ENCODE data around the gene LOXL3.

The LOXL3 gene

GRCh38 chr2:74504591-74504990, 49.2 kb downstream of the LOXL3 start:
- no peak for DNase-seq

GRCh38 chr2:74503506-74504475, 50.0 kb downstream of the LOXL3 start:
- no peak for DNase-seq

GRCh38 chr2:74502720-74503505, 50.8 kb downstream of the LOXL3 start:
- DNase-seq = no peak

GRCh38 chr2:74502147-74502719, 51.5 kb downstream of the LOXL3 start:
- no peak for DNase-seq

GRCh38 chr2:74501335-74502071, 52.2 kb downstream of the LOXL3 start:
- DNase-seq = no peak

- no peak for DNase-seq
Measured at GRCh38 chr2:74500578-74500946, 53.2 kb downstream of the LOXL3 start.

GRCh38 chr2:74499940-74500577, 53.7 kb downstream of the LOXL3 start:
- DNase-seq = no peak

GRCh38 chr2:74499267-74499939, 54.3 kb downstream of the LOXL3 start, which contains the start of gene LBX2:
Gene LBX2, minus strand, starts transcription at chr2:74499603. Its CDS starts 66 bp downstream, at chr2:74499537.
- no peak for DNase-seq

GRCh38 chr2:74498500-74499266, 55.1 kb downstream of the LOXL3 start:
- DNase-seq = no peak

GRCh38 chr2:74497777-74498499, 55.8 kb downstream of the LOXL3 start:
- no peak for DNase-seq

- no peak for DNase-seq
Measured at GRCh38 chr2:74496997-74497776, 56.6 kb downstream of the LOXL3 start.

GRCh38 chr2:74495440-74495839, 58.3 kb downstream of the LOXL3 start:
- DNase-seq = no peak

GRCh38 chr2:74493546-74493945, 60.2 kb downstream of the LOXL3 start:
- no peak for DNase-seq

- no peak for DNase-seq
Measured at GRCh38 chr2:74491648-74492544, 61.8 kb downstream of the LOXL3 start.

GRCh38 chr2:74489906-74490305, 63.8 kb downstream of the LOXL3 start:
- DNase-seq = no peak

- no peak for DNase-seq
Measured at GRCh38 chr2:74488643-74489481, 64.9 kb downstream of the LOXL3 start.

- no peak for DNase-seq
Measured at GRCh38 chr2:74486141-74486540, 67.6 kb downstream of the LOXL3 start.
